CD4-positive, alpha-beta T cell (primary cell): ENCODE measurements around the gene MAPK1IP1L. TPM values are rescaled to one million over a fixed set of nuclear protein-coding genes. Genes with fewer than 3 reads are reported as not detected.

Experiments
- ATAC-seq: fragments of 200-7000 bp; cut with Tn5 transposase; one replicate; pipeline ENCODE4 v1.10.0; 2022; ENCODE audit warnings: mild to moderate bottlenecking; ENCODE audit not compliant: poor library complexity
- CTCF ChIA-PET: fragments of 350-600 bp; sonication (Branson Sonifier 250); formaldehyde crosslinking; loops from one replicate; lab custom pipeline; 2021; ENCODE audit warnings: antibody characterized with exemption, inconsistent platforms; lab: Charles Lee
- POLR2A ChIA-PET: fragments of 350-600 bp; sonication (Branson Sonifier 250); formaldehyde crosslinking; loops from one replicate; lab custom pipeline; 2021; ENCODE audit warnings: antibody characterized with exemption, inconsistent platforms; lab: Charles Lee
- DNase-seq, 14 experiments: peaks; one replicate each; pipeline ENCODE4 v3.0.0-alpha.2; 2013 to 2020; ENCODE audit warnings: mixed read lengths in 2 of 14
- H3K27ac ChIP-seq, 2 donors: one replicate each; pipeline versions ENCODE4 v1.5.1 to v1.7.0; 2013; ENCODE audit warnings: low read length in 2 of 2, low read depth in 1 of 2, mild to moderate bottlenecking in 1 of 2
- H3K27me3 ChIP-seq, 2 experiments: 1 replicate in 1 of 2; 2 replicates in 1 of 2; pipeline versions ENCODE4 v1.6.1 to v1.7.0; 2013; ENCODE audit warnings: low read length in 2 of 2, control low read depth in 1 of 2, mild to moderate bottlenecking in 1 of 2, moderate library complexity in 1 of 2; ENCODE audit not compliant: insufficient read depth in 2 of 2, control insufficient read depth in 1 of 2
- H3K36me3 ChIP-seq: one replicate; pipeline ENCODE4 v1.6.1; 2013; ENCODE audit warnings: low read length, control low read depth; ENCODE audit not compliant: insufficient read depth
- H3K4me1 ChIP-seq: one replicate; pipeline ENCODE4 v1.6.1; 2013; ENCODE audit warnings: low read length, control low read depth; ENCODE audit not compliant: insufficient read depth
- H3K4me3 ChIP-seq: one replicate; pipeline ENCODE4 v1.5.1; 2013; ENCODE audit warnings: mild to moderate bottlenecking, low read length, moderate library complexity
- H3K9me3 ChIP-seq, 2 experiments: 1 replicate in 1 of 2; 2 replicates in 1 of 2; pipeline versions ENCODE4 v1.6.1 to v1.7.0; 2013; ENCODE audit warnings: low read length in 2 of 2, mild to moderate bottlenecking in 2 of 2, control low read depth in 1 of 2, moderate library complexity in 1 of 2; ENCODE audit not compliant: control insufficient read depth in 1 of 2, insufficient read depth in 1 of 2
- H3K27ac Mint-ChIP-seq: one replicate; pipeline ENCODE4 v1.8.0; 2020; ENCODE audit warnings: mixed read lengths
- H3K27me3 Mint-ChIP-seq: one replicate; pipeline ENCODE4 v1.8.0; 2021; ENCODE audit warnings: mixed read lengths
- H3K36me3 Mint-ChIP-seq: one replicate; pipeline ENCODE4 v1.8.0; 2021; ENCODE audit warnings: low read depth, mixed read lengths
- H3K4me1 Mint-ChIP-seq: one replicate; pipeline ENCODE4 v1.8.0; 2021; ENCODE audit warnings: low read depth, mixed read lengths
- H3K4me3 Mint-ChIP-seq: one replicate; pipeline ENCODE4 v1.8.0; 2020; ENCODE audit warnings: mild to moderate bottlenecking, mixed read lengths
- H3K9me3 Mint-ChIP-seq: one replicate; pipeline ENCODE4 v1.8.0; 2020; ENCODE audit warnings: mixed read lengths
- intact Hi-C, 2 experiments: fragments of 100-400 bp; cut with DNase I in 1 of 2; cut with micrococcal nuclease in 1 of 2; formaldehyde crosslinking; loops; one replicate each; pipeline versions ENCODE4 v1.15.1 to v1.9.0; 2023 to 2025; cut with DNase I, micrococcal nuclease
- total RNA-seq, 174 experiments: library from RNA in 2 of 174; stranded (reverse) in 2 of 174; gene quantifications; one replicate each; pipeline ENCODE4 v1.2.3 and lab custom pipeline; 2021 to 2026
- TF ChIP-seq, protein P1 (sequence below): fragments of 200-600 bp; IDR thresholded peaks from one replicate; pipeline ENCODE4 v1.8.0; 2022; ENCODE audit warnings: antibody characterized with exemption, mild to moderate bottlenecking

MAPK1IP1L gene
- total RNA-seq, 2 experiments from 2014 or later, result 198 to 207 TPM

DNA sequence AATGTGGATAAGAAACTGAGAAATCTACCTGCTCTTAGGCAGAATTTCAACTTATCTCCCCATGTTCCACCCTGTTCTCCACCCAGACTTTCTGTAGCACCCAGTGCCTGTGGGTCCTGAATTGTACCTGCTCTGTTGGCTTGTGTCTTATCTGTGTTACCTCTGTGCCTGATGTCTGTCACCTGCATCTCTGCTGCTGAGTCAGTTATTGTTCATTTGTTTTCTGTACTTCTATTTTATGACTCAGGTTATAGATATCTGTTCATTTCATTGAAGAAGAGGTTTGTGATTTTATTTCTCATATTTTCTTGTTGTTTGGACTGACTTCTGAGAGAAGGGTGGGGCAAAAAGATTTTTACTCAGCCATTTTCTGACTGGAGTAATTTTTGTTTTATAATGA, 12.7 kb upstream of the MAPK1IP1L start:
- TF ChIP-seq, protein P1, sequence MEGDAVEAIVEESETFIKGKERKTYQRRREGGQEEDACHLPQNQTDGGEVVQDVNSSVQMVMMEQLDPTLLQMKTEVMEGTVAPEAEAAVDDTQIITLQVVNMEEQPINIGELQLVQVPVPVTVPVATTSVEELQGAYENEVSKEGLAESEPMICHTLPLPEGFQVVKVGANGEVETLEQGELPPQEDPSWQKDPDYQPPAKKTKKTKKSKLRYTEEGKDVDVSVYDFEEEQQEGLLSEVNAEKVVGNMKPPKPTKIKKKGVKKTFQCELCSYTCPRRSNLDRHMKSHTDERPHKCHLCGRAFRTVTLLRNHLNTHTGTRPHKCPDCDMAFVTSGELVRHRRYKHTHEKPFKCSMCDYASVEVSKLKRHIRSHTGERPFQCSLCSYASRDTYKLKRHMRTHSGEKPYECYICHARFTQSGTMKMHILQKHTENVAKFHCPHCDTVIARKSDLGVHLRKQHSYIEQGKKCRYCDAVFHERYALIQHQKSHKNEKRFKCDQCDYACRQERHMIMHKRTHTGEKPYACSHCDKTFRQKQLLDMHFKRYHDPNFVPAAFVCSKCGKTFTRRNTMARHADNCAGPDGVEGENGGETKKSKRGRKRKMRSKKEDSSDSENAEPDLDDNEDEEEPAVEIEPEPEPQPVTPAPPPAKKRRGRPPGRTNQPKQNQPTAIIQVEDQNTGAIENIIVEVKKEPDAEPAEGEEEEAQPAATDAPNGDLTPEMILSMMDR, result no peak
- no peaks in the 10 kb centered on the region for H3K27me3 Mint-ChIP-seq
- Histone ChIP-seq H3K27ac (no peak overlapping the region), H3K4me3 (no peak overlapping the region), H3K9me3 (no peaks in the 10 kb centered on the region), H3K27me3 (no peaks in the 10 kb centered on the region), H3K36me3 (peaks cover 38% of the 10 kb centered on the region), H3K4me1 (no peaks in the 10 kb centered on the region)
- POLR2A ChIA-PET, result no interaction called here
- peaks cover 68% of the 10 kb centered on the region for H3K36me3 Mint-ChIP-seq
- CTCF ChIA-PET, result interaction anchor here (1.6 kb wide), 1 partner anchor 12 kb away, joined by 5 read pairs; the partner anchor contains the start of gene WDHD1
- H3K27ac Mint-ChIP-seq, result no peak overlapping the region
- no peak for ATAC-seq
- DNase-seq, result no peak
- H3K9me3 Mint-ChIP-seq, result no peaks in the 10 kb centered on the region
- intact Hi-C loops, result no loop called here
- no peak overlapping the region for H3K4me3 Mint-ChIP-seq
- H3K4me1 Mint-ChIP-seq, result no peaks in the 10 kb centered on the region

DNA sequence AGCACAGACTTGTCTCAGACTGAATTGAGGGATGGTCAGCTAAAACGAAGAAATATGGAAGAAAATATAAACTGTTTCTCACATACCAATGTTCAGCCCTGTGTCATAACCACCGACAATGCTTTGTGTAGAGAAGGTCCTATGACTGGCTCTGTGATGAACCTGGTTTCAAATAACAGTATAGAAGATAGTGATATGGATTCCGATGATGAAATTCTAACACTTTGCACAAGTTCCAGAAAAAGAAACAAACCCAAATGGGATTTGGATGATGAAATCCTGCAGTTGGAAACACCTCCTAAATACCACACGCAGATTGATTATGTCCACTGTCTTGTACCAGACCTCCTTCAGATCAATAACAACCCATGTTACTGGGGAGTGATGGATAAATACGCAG, 7.9 kb upstream of the MAPK1IP1L start:
- Mint-ChIP-seq H3K27me3 (no peaks in the 10 kb centered on the region), H3K4me3 (no peak overlapping the region), H3K9me3 (no peaks in the 10 kb centered on the region), H3K4me1 (no peaks in the 10 kb centered on the region), H3K27ac (no peak overlapping the region), H3K36me3 (peaks cover 36% of the 10 kb centered on the region)
- ChIA-PET POLR2A (interaction anchor here (2.0 kb wide), 2 partner anchors 8 to 17 kb away, joined by 5 to 8 read pairs; partner anchors contain the start of genes MAPK1IP1L, SOCS4 and WDHD1), CTCF (interaction anchor here (2.6 to 4.9 kb wide), 2 partner anchors 8 to 15 kb away, joined by 15 to 16 read pairs; partner anchors contain the start of genes MAPK1IP1L, SOCS4 and WDHD1)
- Histone ChIP-seq H3K9me3 (no peaks in the 10 kb centered on the region), H3K4me1 (no peaks in the 10 kb centered on the region), H3K4me3 (no peak overlapping the region), H3K36me3 (peaks cover 25% of the 10 kb centered on the region), H3K27me3 (no peaks in the 10 kb centered on the region), H3K27ac (no peak overlapping the region)
- ATAC-seq (no peak), DNase-seq (no peak)
- intact Hi-C loops, result no loop called here
- TF ChIP-seq, protein P1, result no peak

DNA sequence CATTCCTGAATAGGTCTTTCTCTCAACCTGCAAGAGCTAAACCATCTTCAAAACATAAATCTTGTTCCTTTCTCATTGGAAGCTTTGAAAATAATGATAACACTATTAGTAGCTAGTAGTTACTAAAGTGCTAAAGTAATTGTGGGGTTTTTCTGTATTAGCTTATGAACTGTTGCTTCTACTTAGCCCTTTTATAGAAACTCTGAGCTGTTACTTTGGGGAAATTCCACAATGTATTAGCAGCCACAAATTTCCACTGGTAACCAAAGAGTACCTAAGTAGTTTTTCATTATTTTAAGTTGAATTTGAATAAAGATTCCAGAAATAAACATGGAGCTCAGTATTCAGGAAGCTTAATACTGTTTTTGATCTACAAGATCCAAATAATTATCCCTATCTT, 6.4 kb upstream of the MAPK1IP1L start:
- no peak overlapping the region for H3K4me3 Mint-ChIP-seq
- no peaks in the 10 kb centered on the region for H3K4me1 Mint-ChIP-seq
- H3K27ac Mint-ChIP-seq, result no peak overlapping the region
- H3K36me3 ChIP-seq, result peaks cover 19% of the 10 kb centered on the region
- H3K4me3 ChIP-seq, result no peak overlapping the region
- no peaks in the 10 kb centered on the region for H3K9me3 ChIP-seq
- peaks cover 22% of the 10 kb centered on the region for H3K36me3 Mint-ChIP-seq
- ATAC-seq (no peak), DNase-seq (no peak)
- intact Hi-C loops, result no loop called here
- no peak overlapping the region for H3K27ac ChIP-seq
- TF ChIP-seq, protein P1, result no peak
- no peaks in the 10 kb centered on the region for H3K27me3 ChIP-seq
- no peaks in the 10 kb centered on the region for H3K27me3 Mint-ChIP-seq
- H3K9me3 Mint-ChIP-seq, result no peaks in the 10 kb centered on the region
- no peaks in the 10 kb centered on the region for H3K4me1 ChIP-seq
- POLR2A ChIA-PET, result interaction anchor here (0.9 kb wide), 1 partner anchor 18 kb away, joined by 3 read pairs; the partner anchor contains the start of genes SOCS4 and WDHD1
- CTCF ChIA-PET, result interaction anchor here (4.9 kb wide), 1 partner anchor 17 kb away, joined by 16 read pairs; the partner anchor contains the start of genes SOCS4 and WDHD1
